ENCODE data around the gene MCCC2. TPM values are rescaled to one million over a fixed set of nuclear protein-coding genes. Genes with fewer than 3 reads are reported as not detected.
A peak's percentile ranks its signal among the peaks of the same experiment; 100 is the strongest.
"Not testable (repeated sequence)": the region's sequence is repeated elsewhere in the genome, so short reads cannot be mapped to it uniquely, and the experiment has no call there.

Gene MCCC2
- 40.5 and 51.3 TPM in 2 replicates for total RNA-seq (2014; rRNA removed; shearing (Covaris generic))

- DNase-seq (ENCODE audit: low read depth), result peak; percentile 96
These were observed at the start of gene MCCC2 for GRCh38 chr5:71586941-71587765. Gene MCCC2 (plus strand): TSS chr5:71587340. CDS start chr5:71587426, 86 bp downstream.

GRCh38 chr5:71537687-71538086 lies 49.5 kb upstream of the MCCC2 start:
- no peak for DNase-seq (ENCODE audit: low read depth)

- DNase-seq (ENCODE audit: low read depth), result not testable (repeated sequence)
These were observed 36.3 kb upstream of the MCCC2 start for GRCh38 chr5:71550885-71551284.

GRCh38 chr5:71551582-71551981 lies 35.6 kb upstream of the MCCC2 start:
- not testable (repeated sequence) for DNase-seq (ENCODE audit: low read depth)

- DNase-seq (ENCODE audit: low read depth), result not testable (repeated sequence)
These were observed 35.0 kb upstream of the MCCC2 start for GRCh38 chr5:71552026-71552749.

GRCh38 chr5:71563161-71563560 lies 24.0 kb upstream of the MCCC2 start:
- DNase-seq (ENCODE audit: low read depth), result no peak

- DNase-seq (ENCODE audit: low read depth), result no peak
These were observed 22.2 kb upstream of the MCCC2 start for GRCh38 chr5:71564895-71565294.

- no peak for DNase-seq (ENCODE audit: low read depth)
These were observed 17.2 kb upstream of the MCCC2 start for GRCh38 chr5:71569748-71570509.

- DNase-seq (ENCODE audit: low read depth), result not testable (repeated sequence)
These were observed 15.3 kb upstream of the MCCC2 start for GRCh38 chr5:71571811-71572210.

GRCh38 chr5:71573591-71573990 lies 13.5 kb upstream of the MCCC2 start:
- DNase-seq (ENCODE audit: low read depth), result no peak

- not testable (repeated sequence) for DNase-seq (ENCODE audit: low read depth)
These were observed 11.6 kb upstream of the MCCC2 start for GRCh38 chr5:71575588-71575987.

GRCh38 chr5:71576241-71576640 lies 10.9 kb upstream of the MCCC2 start:
- no peak for DNase-seq (ENCODE audit: low read depth)

- DNase-seq (ENCODE audit: low read depth), result not testable (repeated sequence)
These were observed 9.3 kb upstream of the MCCC2 start for GRCh38 chr5:71577839-71578238.

- no peak for DNase-seq (ENCODE audit: low read depth)
These were observed 4.1 kb upstream of the MCCC2 start for GRCh38 chr5:71582945-71583584.

- DNase-seq (ENCODE audit: low read depth), result peak; percentile 96
These were observed 844 bp upstream of the MCCC2 start for GRCh38 chr5:71586052-71586940.

- no peak for DNase-seq (ENCODE audit: low read depth)
These were observed 809 bp downstream of the MCCC2 start for GRCh38 chr5:71587766-71588532.

GRCh38 chr5:71588533-71588885 lies 1.4 kb downstream of the MCCC2 start:
- DNase-seq (ENCODE audit: low read depth), result no peak

- no peak for DNase-seq (ENCODE audit: low read depth)
These were observed 2.8 kb downstream of the MCCC2 start for GRCh38 chr5:71589903-71590302.

GRCh38 chr5:71591100-71591499 lies 4.0 kb downstream of the MCCC2 start:
- DNase-seq (ENCODE audit: low read depth), result no peak

GRCh38 chr5:71596169-71596568 lies 9.0 kb downstream of the MCCC2 start:
- no peak for DNase-seq (ENCODE audit: low read depth)
